Neural progenitor cell (in vitro differentiated cells): Measurements from ENCODE around the gene ARHGEF19.

Experiments used
- CTCF ChIP-seq: fragments of 200-600 bp; sonication (generic); IDR thresholded peaks from 2 replicates; pipeline ENCODE4 v1.5.1; 2017; ENCODE audit warnings: antibody characterized with exemption, mild to moderate bottlenecking
- EZH2phosphoT487 ChIP-seq: fragments of 200-600 bp; sonication (generic); IDR thresholded peaks from 2 replicates; pipeline ENCODE4 v1.6.1; 2017; ENCODE audit warnings: antibody characterized with exemption

DNA sequence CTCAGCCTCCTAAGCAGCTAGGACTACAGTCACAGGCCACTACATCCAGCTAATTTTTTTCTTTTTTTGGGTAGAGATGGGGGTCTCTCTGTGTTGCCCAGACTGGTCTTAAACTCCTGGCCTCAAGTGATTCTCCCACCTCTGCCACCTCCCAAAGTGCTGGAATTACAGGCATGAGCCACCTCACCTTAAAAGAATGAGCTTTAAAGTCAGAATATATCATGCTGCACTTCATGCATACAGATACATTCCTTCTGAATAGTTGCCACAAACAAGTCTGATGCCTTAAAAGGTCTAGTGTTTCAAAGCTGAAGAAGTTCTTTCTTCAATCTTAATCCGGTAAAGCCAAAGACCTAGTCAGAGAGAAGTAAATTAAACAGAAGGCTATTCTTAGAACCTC, 48.4 kb upstream of the ARHGEF19 start:
- no peak for TF ChIP-seq CTCF
- no peak for TF ChIP-seq EZH2phosphoT487
